Activated CD8-positive, alpha-beta memory T cell treated with anti-CD3 and anti-CD28 coated beads, Interleukin-2, amount 50 U/mL, for 24 hours (primary cell): ENCODE results near the gene DHRS3.

ENCODE experiments used
- DNase-seq: peaks from one replicate; pipeline ENCODE4 v3.0.0-alpha.2; 2020; ENCODE audit errors: extremely low read depth

Gene DHRS3

GRCh38 chr1:12554521-12555305, 63.3 kb downstream of the DHRS3 start:
- DNase-seq = no peak

GRCh38 chr1:12553963-12554362, 64.0 kb downstream of the DHRS3 start:
- DNase-seq = no peak

- no peak for DNase-seq
These were observed 64.8 kb downstream of the DHRS3 start for GRCh38 chr1:12552951-12553921.

- no peak for DNase-seq
These were observed 65.7 kb downstream of the DHRS3 start for GRCh38 chr1:12552111-12552888.

- no peak for DNase-seq
These were observed 66.4 kb downstream of the DHRS3 start for GRCh38 chr1:12551584-12551983.

- no peak for DNase-seq
These were observed 68.3 kb downstream of the DHRS3 start for GRCh38 chr1:12549460-12550349.

GRCh38 chr1:12548973-12549459, 69.0 kb downstream of the DHRS3 start:
- no peak for DNase-seq

- no peak for DNase-seq
These were observed 69.6 kb downstream of the DHRS3 start for GRCh38 chr1:12548279-12548972.

GRCh38 chr1:12547586-12548225, 70.3 kb downstream of the DHRS3 start:
- DNase-seq = no peak

- no peak for DNase-seq
These were observed 71.0 kb downstream of the DHRS3 start for GRCh38 chr1:12546771-12547585.

GRCh38 chr1:12544992-12545391, 73.0 kb downstream of the DHRS3 start:
- DNase-seq = no peak

GRCh38 chr1:12544357-12544756, 73.7 kb downstream of the DHRS3 start:
- DNase-seq = no peak

GRCh38 chr1:12543740-12544154, 74.3 kb downstream of the DHRS3 start:
- no peak for DNase-seq

- no peak for DNase-seq
These were observed 75.1 kb downstream of the DHRS3 start for GRCh38 chr1:12542616-12543592.

- DNase-seq = no peak
These were observed 75.9 kb downstream of the DHRS3 start for GRCh38 chr1:12542138-12542465.

- no peak for DNase-seq
These were observed 76.5 kb downstream of the DHRS3 start for GRCh38 chr1:12541274-12542137.
